GM19043 (cell line): ENCODE results near the gene SGF29.
"Not testable (repeated sequence)": the region's sequence is repeated elsewhere in the genome, so short reads cannot be mapped to it uniquely, and the experiment has no call there.

ENCODE experiments used
- ATAC-seq: cut with Tn5 transposase; IDR thresholded peaks from one replicate; pipeline ENCODE4 v1.9.1; 2021; ENCODE audit warnings: low read depth; ENCODE audit not compliant: unreplicated experiment

Gene SGF29

GRCh38 chr16:28592511-28592910, 38.8 kb downstream of the SGF29 start:
- ATAC-seq, result no peak

- ATAC-seq, result no peak
These were observed 39.3 kb downstream of the SGF29 start for GRCh38 chr16:28592979-28593553.

GRCh38 chr16:28595451-28595850, 41.7 kb downstream of the SGF29 start:
- ATAC-seq, result not testable (repeated sequence)

GRCh38 chr16:28596115-28596630, 42.5 kb downstream of the SGF29 start:
- ATAC-seq, result no peak

- no peak for ATAC-seq
These were observed 43.3 kb downstream of the SGF29 start, which contains the start of gene SULT1A2 for GRCh38 chr16:28596840-28597691. Gene SULT1A2, minus strand, starts transcription at chr16:28597050. Its CDS starts 1,120 bp downstream, at chr16:28595930.

- no peak for ATAC-seq
These were observed 44.1 kb downstream of the SGF29 start for GRCh38 chr16:28597692-28598261.

- ATAC-seq, result peak; percentile 55
These were observed 45.9 kb downstream of the SGF29 start for GRCh38 chr16:28599377-28600285.

GRCh38 chr16:28600965-28601364, 47.2 kb downstream of the SGF29 start:
- ATAC-seq, result not testable (repeated sequence)

GRCh38 chr16:28601589-28601988, 47.9 kb downstream of the SGF29 start:
- ATAC-seq, result not testable (repeated sequence)

- ATAC-seq, result not testable (repeated sequence)
These were observed 48.3 kb downstream of the SGF29 start for GRCh38 chr16:28602062-28602461.

- no peak for ATAC-seq
These were observed 48.8 kb downstream of the SGF29 start for GRCh38 chr16:28602529-28602928.

GRCh38 chr16:28603381-28604185, 49.9 kb downstream of the SGF29 start:
- ATAC-seq, result no peak

GRCh38 chr16:28604186-28604565, 50.5 kb downstream of the SGF29 start:
- ATAC-seq, result no peak

GRCh38 chr16:28606291-28607115, 52.8 kb downstream of the SGF29 start:
- no peak for ATAC-seq

- no peak for ATAC-seq
These were observed 53.5 kb downstream of the SGF29 start for GRCh38 chr16:28607116-28607623.

GRCh38 chr16:28607681-28608495, 54.2 kb downstream of the SGF29 start:
- not testable (repeated sequence) for ATAC-seq

- ATAC-seq, result not testable (repeated sequence)
These were observed 54.7 kb downstream of the SGF29 start for GRCh38 chr16:28608496-28608808.
